BJ (cell line): ENCODE measurements around the gene RAB10. TPM values are rescaled to one million over a fixed set of nuclear protein-coding genes. Genes with fewer than 3 reads are reported as not detected.

Experiments used
- CTCF ChIA-PET: fragments of 350-600 bp; formaldehyde crosslinking; extraction: SDS; loops from one replicate; lab custom pipeline; 2021; ENCODE audit warnings: antibody characterized with exemption, inconsistent platforms; lab: Yijun Ruan, JAX
- POLR2A ChIA-PET: fragments of 300-600 bp; sonication (Branson Sonifier 250); formaldehyde crosslinking; extraction: SDS; loops from one replicate; lab custom pipeline; 2021; ENCODE audit warnings: antibody characterized with exemption; lab: Charles Lee
- DNase-seq: peaks from one replicate; pipeline ENCODE4 v3.0.0-alpha.2; 2011; ENCODE audit warnings: low read depth
- H3K27me3 ChIP-seq: 2 replicates; pipeline ENCODE4 v1.6.0; 2011; ENCODE audit warnings: low read length; ENCODE audit not compliant: control insufficient read depth, insufficient read depth
- H3K36me3 ChIP-seq: 2 replicates; pipeline ENCODE4 v1.5.1; 2011; ENCODE audit warnings: low read length; ENCODE audit not compliant: control insufficient read depth, insufficient read depth
- H3K4me3 ChIP-seq: 2 replicates; pipeline ENCODE4 v1.5.1; 2011; ENCODE audit warnings: low read depth, mild to moderate bottlenecking, control low read depth, low read length
- polyA plus RNA-seq: library from polyadenylated mRNA; depleted of rRNA; stranded (reverse); fragments of >200 nt; gene quantifications from 2 replicates; pipeline ENCODE4 v1.2.3, GENCODE V29; 2011
- TF ChIP-seq, protein P1 (sequence below): IDR thresholded peaks from 2 replicates; pipeline ENCODE4 v1.5.1; 2011; ENCODE audit warnings: low read depth, mild to moderate bottlenecking, control low read depth, inconsistent platforms, low read length, moderate library complexity; ENCODE audit not compliant: insufficient read depth

The RAB10 gene
- polyA plus RNA-seq, 1 experiment: 50.5 TPM

- DNase-seq: no peak
- Histone ChIP-seq H3K4me3 (no peak overlapping the region), H3K36me3 (no peaks in the 10 kb centered on the region), H3K27me3 (no peaks in the 10 kb centered on the region)
- ChIA-PET CTCF (no interaction called here), POLR2A (no interaction called here)
- TF ChIP-seq, protein P1, sequence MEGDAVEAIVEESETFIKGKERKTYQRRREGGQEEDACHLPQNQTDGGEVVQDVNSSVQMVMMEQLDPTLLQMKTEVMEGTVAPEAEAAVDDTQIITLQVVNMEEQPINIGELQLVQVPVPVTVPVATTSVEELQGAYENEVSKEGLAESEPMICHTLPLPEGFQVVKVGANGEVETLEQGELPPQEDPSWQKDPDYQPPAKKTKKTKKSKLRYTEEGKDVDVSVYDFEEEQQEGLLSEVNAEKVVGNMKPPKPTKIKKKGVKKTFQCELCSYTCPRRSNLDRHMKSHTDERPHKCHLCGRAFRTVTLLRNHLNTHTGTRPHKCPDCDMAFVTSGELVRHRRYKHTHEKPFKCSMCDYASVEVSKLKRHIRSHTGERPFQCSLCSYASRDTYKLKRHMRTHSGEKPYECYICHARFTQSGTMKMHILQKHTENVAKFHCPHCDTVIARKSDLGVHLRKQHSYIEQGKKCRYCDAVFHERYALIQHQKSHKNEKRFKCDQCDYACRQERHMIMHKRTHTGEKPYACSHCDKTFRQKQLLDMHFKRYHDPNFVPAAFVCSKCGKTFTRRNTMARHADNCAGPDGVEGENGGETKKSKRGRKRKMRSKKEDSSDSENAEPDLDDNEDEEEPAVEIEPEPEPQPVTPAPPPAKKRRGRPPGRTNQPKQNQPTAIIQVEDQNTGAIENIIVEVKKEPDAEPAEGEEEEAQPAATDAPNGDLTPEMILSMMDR: no peak
These were observed 88.7 kb downstream of the RAB10 start for GRCh38 chr2:26122630-26123029.

GRCh38 chr2:26123426-26123825 lies 89.5 kb downstream of the RAB10 start:
- ChIA-PET CTCF (no interaction called here), POLR2A (no interaction called here)
- Histone ChIP-seq H3K36me3 (peaks cover 2% of the 10 kb centered on the region; the same call in 1 of the 2 replicates), H3K4me3 (no peak overlapping the region), H3K27me3 (no peaks in the 10 kb centered on the region)
- no peak for DNase-seq
- TF ChIP-seq, protein P1: no peak

- ChIA-PET CTCF (no interaction called here), POLR2A (no interaction called here)
- no peak for DNase-seq
- TF ChIP-seq, protein P1: no peak
- peaks cover 2% of the 10 kb centered on the region; the same call in 1 of the 2 replicates for H3K36me3 ChIP-seq
- H3K4me3 ChIP-seq: no peak overlapping the region
- H3K27me3 ChIP-seq: no peaks in the 10 kb centered on the region
These were observed 92.2 kb downstream of the RAB10 start for GRCh38 chr2:26126074-26126473.

GRCh38 chr2:26128176-26128575 lies 94.3 kb downstream of the RAB10 start:
- no peaks in the 10 kb centered on the region for H3K27me3 ChIP-seq
- ChIA-PET POLR2A (no interaction called here), CTCF (interaction anchor here (1.1 kb wide), 1 partner anchor 18 kb away, joined by 3 read pairs; no protein-coding TSS in a partner anchor)
- no peak for DNase-seq
- TF ChIP-seq, protein P1: no peak
- H3K4me3 ChIP-seq: no peak overlapping the region
- H3K36me3 ChIP-seq: peaks cover 4% of the 10 kb centered on the region

DNA sequence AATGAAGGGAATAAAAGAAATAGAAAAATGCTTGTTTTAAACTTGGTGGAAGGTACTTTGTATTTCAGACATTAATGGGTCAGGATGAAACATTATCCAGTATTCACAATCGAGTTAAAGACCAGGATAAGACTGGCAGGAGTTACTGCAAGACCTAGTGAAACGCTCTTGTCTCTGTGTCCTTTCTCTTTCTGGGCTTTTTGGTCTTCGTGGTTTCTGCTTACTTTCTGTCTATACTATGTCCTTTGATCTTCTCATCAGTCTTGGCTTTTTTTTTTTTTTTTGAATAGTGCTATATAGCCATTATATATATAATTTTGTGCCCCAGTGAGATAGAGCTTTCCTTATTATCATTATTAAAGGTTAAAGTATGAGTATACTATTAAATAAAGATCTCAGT lies 96.9 kb downstream of the RAB10 start:
- H3K4me3 ChIP-seq: no peak overlapping the region
- CTCF ChIA-PET: no interaction called here
- H3K36me3 ChIP-seq: peaks cover 6% of the 10 kb centered on the region
- no peaks in the 10 kb centered on the region for H3K27me3 ChIP-seq
- TF ChIP-seq, protein P1: no peak
- DNase-seq: no peak
- POLR2A ChIA-PET: no interaction called here
